H9 (cell line): ENCODE results near the gene CACNA2D3. TPM values are rescaled to one million over a fixed set of nuclear protein-coding genes. Genes with fewer than 3 reads are reported as not detected.

Experiments used
- DNase-seq: peaks from one replicate; pipeline ENCODE4 v3.0.0-alpha.2; 2017
- H2AFZ ChIP-seq: one replicate; pipeline ENCODE4 v1.6.1; 2013; ENCODE audit warnings: mild to moderate bottlenecking, low read length, control low read depth, moderate library complexity
- H2AK5ac ChIP-seq: 2 replicates; pipeline ENCODE4 v1.6.1; 2013; ENCODE audit warnings: low read length, control low read depth, mixed read lengths; ENCODE audit not compliant: insufficient read length
- H2BK120ac ChIP-seq: one replicate; pipeline ENCODE4 v1.6.1; 2013; ENCODE audit warnings: low read depth, mild to moderate bottlenecking, low read length, control low read depth, inconsistent platforms; ENCODE audit not compliant: poor library complexity, severe bottlenecking
- H2BK12ac ChIP-seq: 2 replicates; pipeline ENCODE4 v1.6.1; 2013; ENCODE audit warnings: low read length, control low read depth, mixed read lengths, low read depth; ENCODE audit not compliant: insufficient read length
- H2BK15ac ChIP-seq: 2 replicates; pipeline ENCODE4 v1.6.1; 2013; ENCODE audit warnings: low read depth, low read length, control low read depth
- H2BK20ac ChIP-seq: one replicate; pipeline ENCODE4 v1.6.1; 2013; ENCODE audit warnings: low read depth, mild to moderate bottlenecking, low read length, control low read depth, inconsistent platforms; ENCODE audit not compliant: poor library complexity, severe bottlenecking
- H2BK5ac ChIP-seq: 2 replicates; pipeline ENCODE4 v1.6.1; 2013; ENCODE audit warnings: low read length, control low read depth, mixed read lengths; ENCODE audit not compliant: insufficient read length
- H3K14ac ChIP-seq: 2 replicates; pipeline ENCODE4 v1.6.1; 2013; ENCODE audit warnings: low read length, control low read depth; ENCODE audit not compliant: insufficient read depth
- H3K18ac ChIP-seq: 2 replicates; pipeline ENCODE4 v1.6.1; 2013; ENCODE audit warnings: low read depth, mild to moderate bottlenecking, mixed read lengths, low read length, control low read depth; ENCODE audit not compliant: insufficient read length
- H3K23ac ChIP-seq: 2 replicates; pipeline ENCODE4 v1.6.1; 2013; ENCODE audit warnings: low read length, control low read depth, mixed read lengths, low read depth; ENCODE audit not compliant: insufficient read length
- H3K23me2 ChIP-seq: 2 replicates; pipeline ENCODE4 v1.6.1; 2013; ENCODE audit warnings: low read depth, mild to moderate bottlenecking, mixed read lengths, low read length, control low read depth; ENCODE audit not compliant: insufficient read length, poor library complexity, severe bottlenecking
- H3K27ac ChIP-seq: 2 replicates; pipeline ENCODE4 v1.5.1; 2013; ENCODE audit warnings: low read length, control low read depth, mixed read lengths, low read depth; ENCODE audit not compliant: insufficient read length
- H3K27me3 ChIP-seq: 2 replicates; pipeline ENCODE4 v1.6.1; 2013; ENCODE audit warnings: low read length, control low read depth, inconsistent platforms; ENCODE audit not compliant: insufficient read depth
- H3K4ac ChIP-seq: 2 replicates; pipeline ENCODE4 v1.6.1; 2013; ENCODE audit warnings: low read depth, mild to moderate bottlenecking, control low read depth, inconsistent platforms, low read length, moderate library complexity
- H3K4me1 ChIP-seq: 2 replicates; pipeline ENCODE4 v1.6.1; 2013; ENCODE audit warnings: low read length, control low read depth, inconsistent platforms; ENCODE audit not compliant: insufficient read depth
- H3K4me2 ChIP-seq: 2 replicates; pipeline ENCODE4 v1.6.1; 2013; ENCODE audit warnings: low read length, control low read depth, mixed read lengths; ENCODE audit not compliant: insufficient read length, insufficient read depth
- H3K56ac ChIP-seq: 2 replicates; pipeline ENCODE4 v1.6.1; 2013; ENCODE audit warnings: low read depth, mild to moderate bottlenecking, mixed read lengths, low read length, control low read depth; ENCODE audit not compliant: insufficient read length
- H3K79me1 ChIP-seq: 2 replicates; pipeline ENCODE4 v1.6.1; 2013; ENCODE audit warnings: low read depth, mild to moderate bottlenecking, moderate library complexity, low read length, control low read depth, inconsistent platforms; ENCODE audit not compliant: insufficient read depth, poor library complexity, severe bottlenecking
- H3K79me2 ChIP-seq: 2 replicates; pipeline ENCODE4 v1.6.1; 2013; ENCODE audit warnings: low read length, control low read depth, inconsistent platforms; ENCODE audit not compliant: insufficient read depth
- H3K9ac ChIP-seq: 2 replicates; pipeline ENCODE4 v1.6.1; 2013; ENCODE audit warnings: low read length, control low read depth, mixed read lengths; ENCODE audit not compliant: insufficient read length; ENCODE audit errors: extremely low read depth
- H3K9me3 ChIP-seq: one replicate; pipeline ENCODE4 v1.6.1; 2013; ENCODE audit warnings: low read depth, low read length, inconsistent platforms; ENCODE audit not compliant: control insufficient read depth
- H3T11ph ChIP-seq: one replicate; pipeline ENCODE4 v1.6.1; 2013; ENCODE audit warnings: mild to moderate bottlenecking, low read length, control low read depth, inconsistent platforms
- H4K20me1 ChIP-seq: one replicate; pipeline ENCODE4 v1.6.1; 2013; ENCODE audit not compliant: control insufficient read depth, insufficient read length, insufficient read depth
- H4K5ac ChIP-seq: 2 replicates; pipeline ENCODE4 v1.6.1; 2013; ENCODE audit warnings: low read depth, mild to moderate bottlenecking, mixed read lengths, low read length, control low read depth; ENCODE audit not compliant: insufficient read length
- H4K8ac ChIP-seq: replicated peaks from 2 replicates; pipeline ENCODE4 v1.6.1; 2013; ENCODE audit warnings: low read length, control low read depth, mixed read lengths, low read depth; ENCODE audit not compliant: insufficient read length
- H4K91ac ChIP-seq: 2 replicates; pipeline ENCODE4 v1.6.1; 2013; ENCODE audit warnings: low read depth, mild to moderate bottlenecking, moderate library complexity, mixed read lengths, low read length, control low read depth; ENCODE audit not compliant: insufficient read length
- H3K27ac Mint-ChIP-seq, 3 experiments: 2 replicates in 2 of 3; 3 replicates in 1 of 3; pipeline ENCODE4 v1.8.0; 2020 to 2021; ENCODE audit warnings: mixed read lengths in 3 of 3, mild to moderate bottlenecking in 1 of 3, moderate library complexity in 1 of 3
- H3K27me3 Mint-ChIP-seq: 2 replicates; pipeline ENCODE4 v1.8.0; 2021; ENCODE audit warnings: low read depth, mild to moderate bottlenecking, moderate library complexity, mixed read lengths
- H3K36me3 Mint-ChIP-seq, 3 experiments: 2 replicates in 2 of 3; 3 replicates in 1 of 3; pipeline ENCODE4 v1.8.0; 2020 to 2021; ENCODE audit warnings: low read depth in 3 of 3, mixed read lengths in 3 of 3; ENCODE audit not compliant: insufficient read depth in 1 of 3
- H3K4me1 Mint-ChIP-seq, 2 experiments: 2 replicates each; pipeline ENCODE4 v1.8.0; 2020; ENCODE audit warnings: mixed read lengths in 2 of 2
- H3K4me3 Mint-ChIP-seq, 2 experiments: 2 replicates in 1 of 2; 3 replicates in 1 of 2; pipeline ENCODE4 v1.8.0; 2020 to 2021; ENCODE audit warnings: mild to moderate bottlenecking in 2 of 2, mixed read lengths in 2 of 2, moderate library complexity in 1 of 2
- H3K9me3 Mint-ChIP-seq, 2 experiments: 2 replicates in 1 of 2; 3 replicates in 1 of 2; pipeline ENCODE4 v1.8.0; 2020; ENCODE audit warnings: mild to moderate bottlenecking in 2 of 2, mixed read lengths in 2 of 2, moderate library complexity in 1 of 2
- CTCF ChIP-seq: fragments of 200-600 bp; sonication (generic); conservative IDR thresholded peaks from 3 replicates; pipeline ENCODE4 v1.8.0; 2021; ENCODE audit warnings: antibody characterized with exemption, mild to moderate bottlenecking
- WGBS: extraction: QIAGEN DNeasy Blood & Tissue Kit; methylation state at CpG from one replicate; pipeline ENCODE4 v1.1.7; 2013; ENCODE audit warnings: missing lambda C conversion rate, low lambda C conversion rate, mixed read lengths; ENCODE audit not compliant: insufficient read length; ENCODE audit errors: extremely low coverage; 5-methylcytosine and 5-hydroxymethylcytosine counted together
- total RNA-seq: library from RNA; stranded (reverse); gene quantifications from 2 replicates; pipeline ENCODE4 v1.2.1, GENCODE V29; 2021

CACNA2D3 gene
- total RNA-seq, 1 experiment from 2014 or later = 3.2 TPM

- Histone ChIP-seq H2BK15ac (no peak overlapping the region), H3K4me1 (no peaks in the 10 kb centered on the region), H3K4ac (no peak overlapping the region), H2AFZ (no peak overlapping the region), H2BK5ac (no peak overlapping the region), H2BK120ac (no peak overlapping the region), H2AK5ac (no peak overlapping the region), H3K56ac (no peak overlapping the region), H3K27me3 (no peaks in the 10 kb centered on the region), H4K20me1 (no peaks in the 10 kb centered on the region), H3K9me3 (no peaks in the 10 kb centered on the region), H3K14ac (no peak overlapping the region), H4K5ac (no peak overlapping the region), H3K79me2 (no peaks in the 10 kb centered on the region), H2BK12ac (no peak overlapping the region), H3K18ac (no peak overlapping the region), H4K8ac (no peak overlapping the region), H3T11ph (no peak overlapping the region), H4K91ac (no peak overlapping the region), H3K79me1 (no peaks in the 10 kb centered on the region), H3K27ac (no peak overlapping the region), H3K23ac (no peak overlapping the region), H3K4me2 (no peak overlapping the region), H3K23me2 (no peaks in the 10 kb centered on the region), H2BK20ac (no peak overlapping the region), H3K9ac (no peak overlapping the region)
- peaks cover 10 to 15% of the 10 kb centered on the region in 2 experiments for H3K4me1 Mint-ChIP-seq
- no peak overlapping the region for H3K27ac Mint-ChIP-seq
- H3K4me3 Mint-ChIP-seq = no peak overlapping the region
- H3K36me3 Mint-ChIP-seq = no peaks in the 10 kb centered on the region
- WGBS = no CpG with 5 or more reads among the region's 6 CpGs
- DNase-seq = peak; percentile 88
- H3K9me3 Mint-ChIP-seq = no peaks in the 10 kb centered on the region; a peak in 1 of 5 replicates
- peaks cover 2% of the 10 kb centered on the region; the same call in 1 of the 2 replicates for H3K27me3 Mint-ChIP-seq
- TF ChIP-seq CTCF = peak; percentile 87
Observed at GRCh38 chr3:54433846-54434245, 311.5 kb downstream of the CACNA2D3 start.
